ENCODE results near the gene TMEM41A. TPM values are rescaled to one million over a fixed set of nuclear protein-coding genes. Genes with fewer than 3 reads are reported as not detected.

Gene TMEM41A
- total RNA-seq, 2 donors from 2014 or later: 15.2 to 17.0 TPM

- ATAC-seq (no peak), DNase-seq (no peak)
- intact Hi-C loops (cut with DNase I, micrococcal nuclease): no loop called here
Measured at GRCh38 chr3:185439745-185440466, 58.9 kb downstream of the TMEM41A start.

Other genes starting within 250 kb of the TMEM41A start
- 10 to 100 TPM; 35.5 to 43.8 TPM for gene EHHADH, start 245.0 kb downstream of the TMEM41A start, total RNA-seq
- 10 to 100 TPM; 47.0 to 51.0 TPM for gene MAP3K13, start 135.9 kb downstream of the TMEM41A start, total RNA-seq
- 100 to 1,000 TPM; 122 to 162 TPM for gene LIPH, start 53.6 kb upstream of the TMEM41A start, total RNA-seq
- gene SENP2, start 87.3 kb upstream of the TMEM41A start, total RNA-seq: 10 to 100 TPM; 28.7 to 36.5 TPM